HG03159 (cell line): ENCODE measurements around the gene GIMAP4.
A peak's percentile ranks its signal among the peaks of the same experiment; 100 is the strongest.
"Not testable (repeated sequence)": the region's sequence is repeated elsewhere in the genome, so short reads cannot be mapped to it uniquely, and the experiment has no call there.

Experiments used
- ATAC-seq: cut with Tn5 transposase; IDR thresholded peaks from one replicate; pipeline ENCODE4 v1.9.1; 2021; ENCODE audit warnings: mild to moderate bottlenecking, moderate library complexity; ENCODE audit not compliant: unreplicated experiment

GIMAP4 gene

GRCh38 chr7:150579979-150580637 lies 12.9 kb downstream of the GIMAP4 start:
- ATAC-seq, result not testable (repeated sequence)

DNA sequence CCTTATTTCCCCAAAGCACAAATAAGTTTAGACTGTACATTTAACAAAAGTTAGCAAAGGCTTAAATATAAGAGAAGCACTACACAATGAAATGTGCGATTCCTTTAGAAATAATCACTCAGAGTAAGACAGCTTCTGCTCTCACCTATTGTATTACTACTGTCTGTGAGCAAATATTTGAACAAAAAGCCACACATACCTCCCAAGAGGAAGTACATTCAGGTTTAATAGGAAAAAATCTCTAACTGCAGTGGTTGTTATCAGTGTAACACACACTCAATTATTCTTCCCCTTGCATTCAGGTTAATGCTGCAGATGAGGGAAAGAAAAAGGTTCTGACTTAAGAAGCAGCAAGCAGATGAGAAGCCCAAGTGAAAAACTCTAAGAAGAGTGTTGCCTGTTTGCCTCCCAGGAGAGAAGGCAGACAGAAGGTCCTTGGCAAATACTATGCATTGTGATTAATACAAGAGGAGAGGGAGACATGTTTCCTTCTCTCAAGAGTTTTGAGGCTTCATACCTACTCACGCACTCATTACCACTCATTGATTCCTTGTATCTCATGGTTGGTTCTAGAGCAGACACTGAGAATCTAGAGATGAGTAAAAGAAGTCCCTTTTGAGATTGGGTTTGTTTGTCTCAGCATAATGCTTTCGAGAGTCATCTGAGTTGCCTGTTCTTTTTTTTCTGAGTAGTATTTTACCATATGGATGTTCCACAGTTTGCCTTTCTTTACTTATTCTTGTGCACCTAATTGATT lies 13.6 kb downstream of the GIMAP4 start:
- ATAC-seq, result no peak

DNA sequence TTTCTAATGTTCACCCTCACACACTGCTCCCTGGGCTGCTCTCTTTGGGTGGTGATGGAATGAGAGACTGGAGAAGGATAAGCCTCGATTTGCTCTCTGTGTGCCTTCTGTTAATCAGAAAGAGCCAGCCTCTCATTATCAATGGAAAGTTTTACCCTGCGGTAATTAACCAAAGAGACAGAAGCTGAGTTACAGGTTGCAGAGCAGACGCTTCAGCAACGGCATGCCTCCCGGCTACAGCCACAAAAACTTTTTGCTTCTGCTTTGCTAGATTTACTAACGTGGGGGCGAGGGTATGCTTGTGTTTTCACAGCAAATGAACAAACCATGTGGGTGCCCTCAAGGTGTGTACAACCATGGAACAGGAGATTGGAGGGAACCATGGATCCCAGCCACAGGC lies 18.0 kb downstream of the GIMAP4 start:
- ATAC-seq, result no peak

DNA sequence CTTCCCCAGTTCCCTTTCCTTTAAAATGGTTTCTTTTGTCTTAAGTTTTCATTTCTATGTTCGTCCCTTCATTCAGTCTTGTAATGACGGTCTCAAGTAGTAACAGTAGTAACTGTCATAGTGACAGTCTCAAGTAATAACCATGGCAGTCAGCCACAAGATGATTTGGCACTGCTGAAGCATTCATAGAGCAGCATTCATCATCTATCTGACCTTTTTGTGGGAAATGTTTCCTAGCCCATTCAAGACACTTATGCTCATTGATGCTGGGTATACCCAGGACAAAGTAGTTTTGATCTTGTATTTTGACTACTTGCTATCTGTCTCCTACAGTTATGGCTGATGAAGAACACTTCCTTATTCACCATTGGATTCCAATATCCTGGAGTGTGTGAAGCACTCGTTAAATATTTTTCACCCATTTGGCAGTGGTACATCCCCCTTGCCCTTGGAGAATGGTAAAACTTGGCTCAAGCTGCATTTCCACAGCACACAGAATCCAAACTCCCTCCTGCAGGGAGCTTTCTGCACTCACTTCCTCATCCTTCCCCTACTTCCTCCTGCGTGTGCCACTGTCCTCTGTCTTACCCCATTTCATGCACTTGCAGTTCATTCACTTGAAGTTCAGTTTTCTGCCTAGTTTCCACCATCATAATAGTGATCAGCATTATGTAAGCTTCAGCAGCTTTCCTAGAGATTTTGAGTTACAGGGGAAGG lies 19.0 kb downstream of the GIMAP4 start:
- ATAC-seq, result no peak

DNA sequence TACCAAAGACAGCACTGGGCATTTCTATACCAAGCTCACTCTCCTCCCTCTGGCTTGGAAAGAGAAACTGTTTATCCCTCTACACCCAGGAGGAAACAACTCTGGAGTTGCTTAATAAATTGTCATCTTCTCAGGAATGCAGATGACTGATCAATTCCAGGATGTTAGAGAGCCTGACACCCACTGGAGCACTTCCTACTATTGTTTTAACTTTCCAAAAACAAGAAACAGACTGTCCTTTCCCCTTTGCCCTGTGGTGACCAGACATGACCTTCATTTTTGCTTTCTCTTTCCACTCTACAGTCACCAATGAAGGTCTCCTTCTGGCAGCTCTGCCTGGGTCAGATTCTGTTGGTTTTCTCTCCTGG lies 19.6 kb downstream of the GIMAP4 start:
- no peak for ATAC-seq

DNA sequence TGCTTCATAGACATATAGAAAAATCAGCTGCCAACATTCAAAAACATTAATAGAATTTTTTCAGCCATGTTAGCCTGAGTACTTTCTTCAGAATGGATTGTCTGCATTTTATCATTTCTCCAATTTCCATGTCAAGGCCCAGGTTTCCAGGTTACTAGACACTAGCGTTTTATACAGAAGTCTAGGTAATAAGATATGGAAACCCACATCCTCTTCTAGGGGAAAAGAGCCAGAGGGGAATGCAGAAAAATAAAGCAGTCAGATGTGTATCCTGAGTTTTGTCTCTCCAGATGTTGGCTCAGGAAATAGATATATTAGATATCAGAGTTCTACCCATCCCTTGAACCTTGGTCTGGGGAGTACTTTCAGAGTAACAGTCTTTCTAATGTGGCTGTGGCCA lies 20.4 kb downstream of the GIMAP4 start:
- no peak for ATAC-seq

DNA sequence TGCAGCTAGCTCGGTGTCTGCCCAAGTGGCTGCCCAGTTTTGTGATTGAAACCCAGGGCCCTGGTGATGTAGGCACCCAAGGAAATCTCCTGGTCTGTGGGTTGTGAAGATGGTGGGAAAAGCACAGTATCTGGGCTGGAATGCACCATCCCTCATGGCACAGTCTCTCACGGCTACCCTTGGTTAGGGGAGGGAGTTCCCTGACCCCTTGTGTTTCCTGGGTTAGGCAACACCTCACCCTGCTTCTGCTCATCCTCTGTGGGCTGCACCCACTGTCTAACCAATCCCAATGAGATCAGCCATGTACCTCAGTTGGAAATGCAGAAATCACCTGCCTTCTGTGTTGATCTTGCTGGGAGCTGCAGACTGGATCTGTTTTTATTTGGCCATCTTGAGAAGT lies 27.6 kb downstream of the GIMAP4 start:
- no peak for ATAC-seq

DNA sequence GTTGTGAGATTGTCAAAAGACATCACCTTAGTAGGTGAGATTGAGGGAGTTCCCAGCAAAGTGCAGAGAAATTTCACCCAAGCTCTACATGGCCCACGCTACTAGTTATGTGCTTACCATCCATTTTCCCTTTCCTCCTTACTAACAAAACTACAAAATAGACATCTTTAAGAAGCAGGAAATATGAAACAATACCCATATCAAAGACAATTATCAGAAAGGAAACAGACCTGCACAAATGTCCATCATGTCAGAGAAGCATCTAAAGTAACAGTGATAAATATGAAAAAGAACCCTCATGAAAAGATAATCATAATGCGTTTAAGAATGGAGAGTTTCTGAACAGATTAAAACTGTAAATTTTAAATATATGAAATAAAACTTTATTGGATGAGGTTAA lies 28.2 kb downstream of the GIMAP4 start:
- no peak for ATAC-seq

DNA sequence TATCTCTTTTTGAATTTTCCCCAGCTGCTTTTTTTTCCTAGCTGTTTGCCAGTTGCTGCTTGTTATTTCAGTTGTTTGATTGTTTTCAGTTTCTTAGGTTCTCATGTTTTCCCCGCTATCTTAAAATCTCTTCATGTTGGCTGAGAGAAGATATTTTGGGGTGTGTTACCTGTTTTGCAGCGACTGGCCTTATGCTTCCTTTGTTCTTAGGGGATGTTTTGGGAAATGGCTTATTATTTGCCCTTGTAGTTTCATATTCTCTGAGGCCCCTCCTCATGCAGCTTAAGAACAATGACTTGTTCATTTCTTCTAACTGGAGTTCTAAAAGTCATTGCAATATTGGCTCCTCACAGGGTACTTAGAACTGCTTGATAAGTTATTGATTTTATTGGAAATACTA lies 36.4 kb downstream of the GIMAP4 start:
- not testable (repeated sequence) for ATAC-seq

DNA sequence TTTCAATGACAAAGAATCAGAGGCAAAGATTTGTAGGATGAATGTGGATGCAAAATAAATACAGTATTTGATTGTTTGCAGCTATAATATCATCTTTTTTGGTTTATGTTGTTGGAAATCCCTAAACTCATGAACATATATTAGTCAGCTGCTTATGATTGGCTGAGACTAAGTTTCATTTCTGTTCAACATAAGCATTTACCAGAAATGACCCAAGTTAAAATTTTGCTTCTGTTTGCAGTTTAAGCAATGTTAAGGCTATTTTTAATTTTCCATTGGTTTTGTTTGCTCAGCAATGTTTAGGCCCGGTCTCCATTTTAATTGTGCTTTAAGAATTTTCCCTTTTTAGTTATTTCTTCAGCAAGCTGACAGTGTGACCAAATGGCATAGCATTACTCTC lies 43.0 kb downstream of the GIMAP4 start:
- ATAC-seq, result no peak

DNA sequence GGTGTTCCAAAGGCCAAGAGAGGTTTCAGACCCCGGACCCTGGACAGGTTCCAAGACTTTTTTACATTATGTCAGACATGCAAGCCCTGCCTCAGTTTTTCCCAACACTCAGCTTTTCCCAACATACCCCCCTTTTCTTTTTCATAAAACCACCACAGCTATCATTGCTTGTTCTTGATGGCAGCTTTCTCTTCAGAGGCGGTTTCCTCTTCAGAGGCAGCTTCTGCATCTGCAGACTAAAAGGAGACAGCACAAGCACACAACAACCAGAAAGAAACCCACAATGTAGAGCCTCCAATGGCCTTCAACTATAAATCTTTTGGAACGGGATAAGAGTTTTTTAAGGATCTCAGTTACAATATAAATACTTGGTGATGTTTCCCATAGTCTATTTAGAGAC lies 45.7 kb downstream of the GIMAP4 start:
- ATAC-seq, result no peak

DNA sequence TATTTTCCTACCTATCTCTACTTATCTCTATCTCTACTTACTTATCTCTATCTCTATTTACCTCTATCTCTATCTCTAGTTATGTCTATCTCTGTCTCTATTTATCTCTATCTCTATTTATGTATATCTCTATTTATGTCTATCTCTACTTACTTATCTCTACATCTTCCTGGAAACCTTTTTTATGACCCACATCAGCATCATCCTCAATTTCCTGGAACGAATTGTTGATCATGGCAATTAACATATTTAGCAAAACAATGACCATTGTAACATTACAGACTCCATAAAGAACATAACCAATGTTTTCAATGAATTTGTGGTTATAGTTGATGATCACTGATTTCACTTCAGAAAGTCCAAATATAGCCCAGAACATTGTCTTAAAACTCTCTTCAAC lies 46.7 kb downstream of the GIMAP4 start:
- no peak for ATAC-seq

DNA sequence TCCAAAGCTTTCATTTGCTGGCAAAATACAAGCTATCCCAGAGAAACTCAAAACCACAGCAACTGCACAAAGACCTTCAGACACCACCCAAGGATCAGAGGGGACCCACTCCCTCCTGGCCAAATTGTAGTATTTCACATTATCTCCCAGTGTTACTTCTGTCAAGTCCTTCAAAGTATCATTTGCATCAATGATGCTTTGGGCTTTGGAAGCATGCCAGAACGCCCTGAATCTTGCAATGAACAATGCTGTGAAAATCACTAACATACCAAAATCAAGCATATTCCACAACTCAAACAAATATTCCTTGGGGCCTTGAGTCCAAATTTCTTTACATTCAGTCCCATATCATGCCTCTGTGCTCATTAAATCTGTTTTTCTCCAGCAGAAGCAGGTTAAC lies 47.2 kb downstream of the GIMAP4 start:
- ATAC-seq, result not testable (repeated sequence)

GRCh38 chr7:150615221-150615755 lies 48.1 kb downstream of the GIMAP4 start:
- ATAC-seq, result not testable (repeated sequence)

DNA sequence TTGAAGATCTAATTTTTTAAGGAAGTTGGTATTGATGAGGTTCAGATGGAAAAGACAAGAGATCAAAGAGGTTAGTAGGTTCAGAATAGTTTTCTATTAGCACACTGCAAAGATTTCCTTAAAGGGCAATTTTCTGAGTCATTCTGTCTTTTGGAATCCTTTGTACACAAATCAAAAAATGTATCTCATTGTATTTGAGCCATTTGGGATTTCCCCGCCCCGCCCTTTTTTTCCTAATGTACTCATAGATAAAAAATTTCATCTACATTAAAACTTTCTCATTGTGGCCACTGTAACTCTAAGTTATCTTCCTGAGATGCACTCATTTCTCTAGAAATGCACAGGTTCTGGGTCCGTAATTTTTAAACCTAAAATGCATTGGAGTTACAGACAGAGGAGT lies 52.9 kb downstream of the GIMAP4 start:
- no peak for ATAC-seq

GRCh38 chr7:150620617-150621371 lies 53.6 kb downstream of the GIMAP4 start:
- peak; percentile 52 for ATAC-seq

DNA sequence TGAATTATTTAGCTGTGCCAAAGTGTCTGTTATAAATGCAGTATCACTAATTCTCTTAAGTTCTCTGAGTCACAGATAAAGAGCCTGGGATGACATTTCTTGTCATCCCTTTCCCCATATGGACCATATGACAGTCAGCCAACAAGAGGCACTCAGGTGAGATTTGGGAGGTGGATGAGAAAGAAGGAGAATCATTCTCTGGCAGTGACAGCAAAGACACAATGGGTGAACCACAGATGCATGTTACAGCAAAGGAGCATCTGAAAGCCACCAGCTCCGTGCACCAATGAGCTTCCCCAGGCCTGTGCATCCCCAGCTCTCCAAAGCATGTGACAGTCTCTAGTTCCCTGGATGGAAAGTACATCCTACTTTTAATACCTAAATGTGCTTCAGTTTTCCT lies 54.2 kb downstream of the GIMAP4 start:
- ATAC-seq, result peak; percentile 44
